ENCODE data around the gene RHOT1. TPM values are rescaled to one million over a fixed set of nuclear protein-coding genes. Genes with fewer than 3 reads are reported as not detected.
"Not testable (repeated sequence)": the region's sequence is repeated elsewhere in the genome, so short reads cannot be mapped to it uniquely, and the experiment has no call there.

Gene RHOT1
- total RNA-seq, 1 donor from 2014 or later: 56.9 TPM

DNA sequence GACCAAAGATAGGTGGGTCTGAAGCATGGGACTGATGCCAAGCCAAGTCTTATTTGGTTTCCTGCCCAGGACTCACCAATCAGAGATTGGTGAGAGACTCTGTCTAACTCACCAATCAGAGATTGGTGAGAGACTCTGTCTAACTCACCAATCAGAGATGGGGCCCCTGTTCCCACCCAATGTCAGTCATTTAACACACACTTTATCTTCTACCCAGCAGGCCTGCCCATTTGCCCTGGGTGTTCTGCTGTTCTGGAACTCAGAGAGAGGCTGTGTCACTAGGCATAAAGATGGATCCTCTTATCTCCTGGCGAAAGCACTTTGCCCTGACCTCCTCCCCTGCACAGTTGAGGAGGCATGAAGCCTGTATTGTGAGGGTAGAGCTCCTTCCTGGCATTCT, 5.4 kb upstream of the RHOT1 start:
- no peak overlapping the region for H3K4me3 ChIP-seq
- H3K36me3 ChIP-seq: no peaks in the 10 kb centered on the region
- intact Hi-C loops (cut with micrococcal nuclease): loop anchor here (10.0 kb wide), 1 partner anchor 132 kb away; the partner anchor contains the start of gene LRRC37B
- peaks cover 23% of the 10 kb centered on the region for H3K4me1 ChIP-seq
- H3K27ac ChIP-seq (replicated peaks): no peak overlapping the region
- DNase-seq: no peak
- TF ChIP-seq, protein P1, sequence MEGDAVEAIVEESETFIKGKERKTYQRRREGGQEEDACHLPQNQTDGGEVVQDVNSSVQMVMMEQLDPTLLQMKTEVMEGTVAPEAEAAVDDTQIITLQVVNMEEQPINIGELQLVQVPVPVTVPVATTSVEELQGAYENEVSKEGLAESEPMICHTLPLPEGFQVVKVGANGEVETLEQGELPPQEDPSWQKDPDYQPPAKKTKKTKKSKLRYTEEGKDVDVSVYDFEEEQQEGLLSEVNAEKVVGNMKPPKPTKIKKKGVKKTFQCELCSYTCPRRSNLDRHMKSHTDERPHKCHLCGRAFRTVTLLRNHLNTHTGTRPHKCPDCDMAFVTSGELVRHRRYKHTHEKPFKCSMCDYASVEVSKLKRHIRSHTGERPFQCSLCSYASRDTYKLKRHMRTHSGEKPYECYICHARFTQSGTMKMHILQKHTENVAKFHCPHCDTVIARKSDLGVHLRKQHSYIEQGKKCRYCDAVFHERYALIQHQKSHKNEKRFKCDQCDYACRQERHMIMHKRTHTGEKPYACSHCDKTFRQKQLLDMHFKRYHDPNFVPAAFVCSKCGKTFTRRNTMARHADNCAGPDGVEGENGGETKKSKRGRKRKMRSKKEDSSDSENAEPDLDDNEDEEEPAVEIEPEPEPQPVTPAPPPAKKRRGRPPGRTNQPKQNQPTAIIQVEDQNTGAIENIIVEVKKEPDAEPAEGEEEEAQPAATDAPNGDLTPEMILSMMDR (IDR thresholded peaks at IDR 0.05; ENCODE audit: borderline replicate concordance): no peak
- H3K27me3 ChIP-seq (ENCODE audit: low read depth): no peaks in the 10 kb centered on the region
- H3K9me3 ChIP-seq (replicated peaks): peaks cover 18% of the 10 kb centered on the region

GRCh38 chr17:32139504-32139903, 2.8 kb upstream of the RHOT1 start:
- not testable (repeated sequence) for DNase-seq; H3K4me3 ChIP-seq; H3K27ac ChIP-seq (replicated peaks); H3K36me3 ChIP-seq; H3K27me3 ChIP-seq (ENCODE audit: low read depth)
- Histone ChIP-seq H3K4me1 (peaks cover 43% of the 10 kb centered on the region), H3K9me3 (replicated peaks) (peaks cover 11% of the 10 kb centered on the region)
- intact Hi-C loops (cut with micrococcal nuclease): loop anchor here (10.0 kb wide), 1 partner anchor 135 kb away; the partner anchor contains the start of gene LRRC37B

GRCh38 chr17:32141258-32141657, 1.0 kb upstream of the RHOT1 start:
- Histone ChIP-seq H3K27ac (replicated peaks) (peak overlapping the region; percentile 92), H3K4me3 (peak overlapping the region; percentile 93), H3K4me1 (peaks cover 59% of the 10 kb centered on the region), H3K27me3 (ENCODE audit: low read depth) (no peaks in the 10 kb centered on the region), H3K9me3 (replicated peaks) (no peaks in the 10 kb centered on the region), H3K36me3 (no peaks in the 10 kb centered on the region)
- intact Hi-C loops (cut with micrococcal nuclease): no loop called here
- TF ChIP-seq, protein P1 (IDR thresholded peaks at IDR 0.05; ENCODE audit: borderline replicate concordance): no peak
- no peak for DNase-seq

GRCh38 chr17:32141679-32142037, 644 bp upstream of the RHOT1 start:
- TF ChIP-seq, protein P1 (IDR thresholded peaks at IDR 0.05; ENCODE audit: borderline replicate concordance): no peak
- no peak for DNase-seq
- intact Hi-C loops (cut with micrococcal nuclease): no loop called here
- Histone ChIP-seq H3K4me1 (peaks cover 59% of the 10 kb centered on the region), H3K4me3 (peak overlapping the region; percentile 93), H3K27me3 (ENCODE audit: low read depth) (no peaks in the 10 kb centered on the region), H3K36me3 (no peaks in the 10 kb centered on the region), H3K9me3 (replicated peaks) (no peaks in the 10 kb centered on the region), H3K27ac (replicated peaks) (peak overlapping the region; percentile 92)

DNA sequence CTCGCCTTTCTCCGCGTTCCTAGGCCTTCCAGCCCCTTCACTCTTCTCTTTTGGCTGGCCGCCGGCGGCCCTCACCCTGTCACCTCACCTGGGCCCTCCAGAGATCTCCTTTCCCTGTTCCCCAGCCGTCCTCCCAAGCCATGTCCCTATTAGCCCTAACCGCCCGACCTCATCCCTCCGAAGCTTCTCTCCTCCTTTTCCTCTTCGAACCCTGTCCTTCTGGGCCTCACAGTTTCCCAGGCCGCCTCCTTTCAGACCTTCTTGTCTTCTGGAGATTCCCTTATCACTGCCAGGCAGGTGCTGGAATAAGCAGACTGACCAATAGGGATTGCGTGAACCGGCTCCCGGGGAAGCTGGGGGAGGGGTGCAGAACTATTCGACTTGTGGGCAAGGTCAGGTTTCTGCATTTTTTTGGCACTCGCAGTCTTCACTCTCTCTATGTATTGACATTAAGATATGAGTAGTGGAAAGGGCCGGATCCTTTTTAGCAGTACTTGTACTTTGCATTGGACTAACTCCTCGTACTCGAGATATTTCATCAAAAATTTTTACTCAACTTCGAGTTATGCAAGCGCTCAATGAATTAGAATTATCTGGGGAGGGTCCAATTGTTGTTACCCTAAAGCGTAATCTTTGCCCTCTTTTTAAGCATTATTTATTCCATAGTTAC, 690 bp downstream of the RHOT1 start:
- DNase-seq: peak; percentile 64
- peak overlapping the region; percentile 93 for H3K4me3 ChIP-seq
- H3K4me1 ChIP-seq: peaks cover 62% of the 10 kb centered on the region
- TF ChIP-seq, protein P1 (IDR thresholded peaks at IDR 0.05; ENCODE audit: borderline replicate concordance): no peak
- no peaks in the 10 kb centered on the region for H3K36me3 ChIP-seq
- intact Hi-C loops (cut with micrococcal nuclease): no loop called here
- H3K9me3 ChIP-seq (replicated peaks): no peaks in the 10 kb centered on the region
- peak overlapping the region; percentile 92 for H3K27ac ChIP-seq (replicated peaks)
- H3K27me3 ChIP-seq (ENCODE audit: low read depth): no peaks in the 10 kb centered on the region

DNA sequence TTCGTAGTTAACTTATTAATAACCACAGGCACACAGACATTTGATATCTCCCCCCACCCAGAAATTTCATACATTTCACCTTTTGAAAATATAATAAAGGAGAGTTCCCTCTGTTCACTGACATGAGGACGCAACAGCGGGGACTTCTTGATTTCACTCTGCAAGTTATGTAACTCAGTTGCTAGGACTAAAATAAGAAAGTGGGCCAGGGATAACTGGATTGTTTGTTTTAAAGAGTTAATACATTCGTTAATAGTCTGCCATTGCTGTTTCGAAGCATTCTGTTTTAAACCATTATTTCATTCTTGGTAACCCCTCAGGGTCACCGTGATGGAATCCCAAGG, 1.2 kb downstream of the RHOT1 start:
- peak overlapping the region; percentile 93 for H3K4me3 ChIP-seq
- H3K36me3 ChIP-seq: no peaks in the 10 kb centered on the region
- TF ChIP-seq, protein P1 (IDR thresholded peaks at IDR 0.05; ENCODE audit: borderline replicate concordance): no peak
- no peaks in the 10 kb centered on the region for H3K9me3 ChIP-seq (replicated peaks)
- DNase-seq: no peak
- intact Hi-C loops (cut with micrococcal nuclease): no loop called here
- H3K27ac ChIP-seq (replicated peaks): peak overlapping the region; percentile 92
- H3K27me3 ChIP-seq (ENCODE audit: low read depth): no peaks in the 10 kb centered on the region
- H3K4me1 ChIP-seq: peaks cover 67% of the 10 kb centered on the region

DNA sequence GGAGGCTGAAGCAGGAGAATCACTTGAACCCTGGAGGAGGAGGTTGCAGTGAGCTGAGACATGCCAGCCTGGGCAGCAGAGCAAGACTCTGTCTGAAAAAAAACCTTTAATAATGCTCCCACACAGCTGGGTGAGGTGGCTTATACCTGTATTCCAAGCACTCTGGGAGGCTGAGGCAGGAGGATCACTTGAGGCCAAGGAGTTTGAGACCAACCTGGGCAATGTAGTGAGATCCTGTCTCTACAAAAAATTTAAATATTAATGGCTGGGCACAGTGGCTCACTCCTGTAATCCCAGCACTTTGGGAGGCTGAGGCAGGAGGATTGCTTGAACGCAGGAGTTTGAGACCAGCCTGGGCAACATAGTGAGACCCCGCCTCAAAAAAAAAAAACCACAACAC, 2.1 kb downstream of the RHOT1 start:
- H3K4me1 ChIP-seq: peaks cover 72% of the 10 kb centered on the region
- H3K9me3 ChIP-seq (replicated peaks); H3K27me3 ChIP-seq (ENCODE audit: low read depth); intact Hi-C loops (cut with micrococcal nuclease); DNase-seq; H3K36me3 ChIP-seq; H3K27ac ChIP-seq (replicated peaks): not testable (repeated sequence)
- H3K4me3 ChIP-seq: peak overlapping the region; percentile 93

Measured in left ventricle myocardium inferior (tissue), 1 donor.